ENCODE results near the gene ANKRD26.

ANKRD26 gene

GRCh38 chr10:26997610-26998009 lies 102.7 kb downstream of the ANKRD26 start:
- Histone ChIP-seq H3K4me3 (ENCODE audit: low read depth in 1 of 2, low read length in 2 of 2) (no peak overlapping the region), H3K27ac (ENCODE audit: low read depth, low read length) (no peak overlapping the region)

GRCh38 chr10:26994743-26995142 lies 105.6 kb downstream of the ANKRD26 start:
- no peak overlapping the region for H3K27ac ChIP-seq (ENCODE audit: low read depth, low read length)
- no peaks in the 10 kb centered on the region for H3K36me3 ChIP-seq (ENCODE audit: insufficient read depth, low read length)
- H3K9me3 ChIP-seq (ENCODE audit: low read length), result no peaks in the 10 kb centered on the region

More at GRCh38 chr10:26997610-26998009, 102.7 kb downstream of the ANKRD26 start:
- Histone ChIP-seq H3K36me3 (ENCODE audit: insufficient read depth, low read length) (no peaks in the 10 kb centered on the region), H3K4me1 (ENCODE audit: insufficient read depth, low read length) (no peaks in the 10 kb centered on the region), H3K9ac (ENCODE audit: low read length) (no peak overlapping the region), H3K9me3 (ENCODE audit: low read length) (no peaks in the 10 kb centered on the region), H3K27me3 (ENCODE audit: control insufficient read depth in 1 of 2, insufficient read depth in 2 of 2, low read length in 2 of 2) (no peaks in the 10 kb centered on the region)

DNA sequence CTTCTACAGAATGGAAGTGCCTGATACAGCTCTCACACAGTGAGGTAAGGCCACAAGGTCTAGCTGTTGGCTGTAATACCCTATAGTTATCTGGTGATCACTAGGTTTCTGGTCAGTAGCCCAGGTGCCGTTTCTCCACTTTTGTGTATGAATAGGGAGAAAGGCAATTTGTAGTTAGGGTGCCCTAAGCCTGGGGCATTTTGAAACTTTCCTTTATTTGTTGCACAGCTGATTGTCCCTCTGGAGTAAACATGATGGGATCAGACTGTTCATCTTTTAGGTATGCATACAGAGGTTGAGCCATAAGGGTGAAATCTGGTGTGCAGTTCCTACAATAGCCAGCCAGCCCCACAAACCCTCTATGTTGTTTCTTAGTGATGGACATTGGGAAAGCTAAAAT lies 112.4 kb downstream of the ANKRD26 start:
- H3K4me3 ChIP-seq (ENCODE audit: low read depth in 1 of 2, low read length in 2 of 2), result no peak overlapping the region
- H3K27ac ChIP-seq (ENCODE audit: low read depth, low read length), result no peak overlapping the region
- H3K36me3 ChIP-seq (ENCODE audit: insufficient read depth, low read length), result no peaks in the 10 kb centered on the region
- no peaks in the 10 kb centered on the region for H3K27me3 ChIP-seq (ENCODE audit: control insufficient read depth in 1 of 2, insufficient read depth in 2 of 2, low read length in 2 of 2)
- H3K9me3 ChIP-seq (ENCODE audit: low read length), result no peaks in the 10 kb centered on the region
- no peak overlapping the region for H3K9ac ChIP-seq (ENCODE audit: low read length)
- H3K4me1 ChIP-seq (ENCODE audit: insufficient read depth, low read length), result no peaks in the 10 kb centered on the region

More at GRCh38 chr10:26994743-26995142, 105.6 kb downstream of the ANKRD26 start:
- no peaks in the 10 kb centered on the region for H3K27me3 ChIP-seq (ENCODE audit: control insufficient read depth in 1 of 2, insufficient read depth in 2 of 2, low read length in 2 of 2)
- H3K4me1 ChIP-seq (ENCODE audit: insufficient read depth, low read length), result no peaks in the 10 kb centered on the region
- no peak overlapping the region for H3K9ac ChIP-seq (ENCODE audit: low read length)
- no peak overlapping the region for H3K4me3 ChIP-seq (ENCODE audit: low read depth in 1 of 2, low read length in 2 of 2)

- Histone ChIP-seq H3K9me3 (ENCODE audit: low read length) (no peaks in the 10 kb centered on the region), H3K27me3 (ENCODE audit: control insufficient read depth in 1 of 2, insufficient read depth in 2 of 2, low read length in 2 of 2) (no peaks in the 10 kb centered on the region), H3K36me3 (ENCODE audit: insufficient read depth, low read length) (no peaks in the 10 kb centered on the region), H3K9ac (ENCODE audit: low read length) (no peak overlapping the region), H3K27ac (ENCODE audit: low read depth, low read length) (no peak overlapping the region), H3K4me1 (ENCODE audit: insufficient read depth, low read length) (no peaks in the 10 kb centered on the region), H3K4me3 (ENCODE audit: low read depth in 1 of 2, low read length in 2 of 2) (no peak overlapping the region)
Measured at GRCh38 chr10:26983156-26983555, 117.1 kb downstream of the ANKRD26 start.

DNA sequence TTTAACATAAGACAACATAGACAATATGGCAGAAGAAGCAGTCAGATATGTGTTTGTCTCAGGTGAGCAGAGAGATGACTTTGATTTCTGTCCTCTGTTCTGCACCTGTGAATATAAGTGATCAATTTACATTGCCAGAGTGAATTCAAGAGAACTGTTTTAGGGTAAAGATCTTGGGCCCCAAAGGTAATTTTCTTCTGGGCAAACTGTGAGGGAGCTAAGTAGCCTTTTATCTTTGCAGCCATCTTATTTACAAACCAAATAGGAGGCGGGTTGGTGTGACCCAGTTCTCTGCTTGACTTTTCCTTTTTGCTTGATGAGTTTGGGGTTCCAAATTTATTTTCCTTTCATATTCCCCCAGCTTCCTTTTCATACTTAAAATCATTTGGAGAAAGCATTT lies 118.2 kb downstream of the ANKRD26 start:
- no peaks in the 10 kb centered on the region for H3K4me1 ChIP-seq (ENCODE audit: insufficient read depth, low read length)
- no peaks in the 10 kb centered on the region for H3K9me3 ChIP-seq (ENCODE audit: low read length)
- no peaks in the 10 kb centered on the region for H3K27me3 ChIP-seq (ENCODE audit: control insufficient read depth in 1 of 2, insufficient read depth in 2 of 2, low read length in 2 of 2)
- no peak overlapping the region for H3K4me3 ChIP-seq (ENCODE audit: low read depth in 1 of 2, low read length in 2 of 2)
- H3K9ac ChIP-seq (ENCODE audit: low read length), result no peak overlapping the region
- no peak overlapping the region for H3K27ac ChIP-seq (ENCODE audit: low read depth, low read length)
- no peaks in the 10 kb centered on the region for H3K36me3 ChIP-seq (ENCODE audit: insufficient read depth, low read length)

GRCh38 chr10:26981232-26981824 lies 119.0 kb downstream of the ANKRD26 start:
- Histone ChIP-seq H3K36me3 (ENCODE audit: insufficient read depth, low read length) (no peaks in the 10 kb centered on the region), H3K9me3 (ENCODE audit: low read length) (no peaks in the 10 kb centered on the region), H3K9ac (ENCODE audit: low read length) (no peak overlapping the region), H3K27ac (ENCODE audit: low read depth, low read length) (no peak overlapping the region), H3K27me3 (ENCODE audit: control insufficient read depth in 1 of 2, insufficient read depth in 2 of 2, low read length in 2 of 2) (no peaks in the 10 kb centered on the region), H3K4me3 (ENCODE audit: low read depth in 1 of 2, low read length in 2 of 2) (no peak overlapping the region), H3K4me1 (ENCODE audit: insufficient read depth, low read length) (no peaks in the 10 kb centered on the region)

GRCh38 chr10:26978519-26978918 lies 121.8 kb downstream of the ANKRD26 start:
- Histone ChIP-seq H3K27me3 (ENCODE audit: control insufficient read depth in 1 of 2, insufficient read depth in 2 of 2, low read length in 2 of 2) (no peaks in the 10 kb centered on the region), H3K4me1 (ENCODE audit: insufficient read depth, low read length) (no peaks in the 10 kb centered on the region), H3K4me3 (ENCODE audit: low read depth in 1 of 2, low read length in 2 of 2) (no peak overlapping the region)

DNA sequence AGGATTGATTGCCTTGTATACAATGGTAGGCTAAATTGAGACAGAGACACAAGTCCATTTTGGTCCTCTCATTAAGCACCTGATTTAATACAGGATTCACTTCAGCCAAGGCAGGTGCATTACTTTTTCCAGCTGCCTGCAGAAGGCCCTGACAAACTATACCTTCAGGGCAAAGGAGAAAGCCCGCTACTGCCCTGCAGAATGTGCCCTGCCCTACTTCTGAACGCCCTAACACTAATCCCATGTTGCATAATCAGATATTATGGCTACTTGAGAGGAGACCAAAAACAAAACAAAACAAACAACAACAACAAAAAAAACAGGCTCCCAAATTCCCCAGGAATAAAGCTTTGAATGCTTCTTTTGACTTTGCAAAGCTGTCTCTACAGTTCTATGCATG lies 122.7 kb downstream of the ANKRD26 start:
- Histone ChIP-seq H3K9me3 (ENCODE audit: low read length) (no peaks in the 10 kb centered on the region), H3K27ac (ENCODE audit: low read depth, low read length) (no peak overlapping the region), H3K4me3 (ENCODE audit: low read depth in 1 of 2, low read length in 2 of 2) (no peak overlapping the region), H3K9ac (ENCODE audit: low read length) (no peak overlapping the region), H3K4me1 (ENCODE audit: insufficient read depth, low read length) (no peaks in the 10 kb centered on the region), H3K27me3 (ENCODE audit: control insufficient read depth in 1 of 2, insufficient read depth in 2 of 2, low read length in 2 of 2) (no peaks in the 10 kb centered on the region), H3K36me3 (ENCODE audit: insufficient read depth, low read length) (no peaks in the 10 kb centered on the region)

More at GRCh38 chr10:26978519-26978918, 121.8 kb downstream of the ANKRD26 start:
- H3K9ac ChIP-seq (ENCODE audit: low read length), result no peak overlapping the region
- no peaks in the 10 kb centered on the region for H3K9me3 ChIP-seq (ENCODE audit: low read length)
- no peak overlapping the region for H3K27ac ChIP-seq (ENCODE audit: low read depth, low read length)
- no peaks in the 10 kb centered on the region for H3K36me3 ChIP-seq (ENCODE audit: insufficient read depth, low read length)

- no peaks in the 10 kb centered on the region for H3K9me3 ChIP-seq (ENCODE audit: low read length)
- H3K4me3 ChIP-seq (ENCODE audit: low read depth in 1 of 2, low read length in 2 of 2), result no peak overlapping the region
- no peaks in the 10 kb centered on the region for H3K27me3 ChIP-seq (ENCODE audit: control insufficient read depth in 1 of 2, insufficient read depth in 2 of 2, low read length in 2 of 2)
- no peak overlapping the region for H3K27ac ChIP-seq (ENCODE audit: low read depth, low read length)
- peaks cover 7% of the 10 kb centered on the region for H3K36me3 ChIP-seq (ENCODE audit: insufficient read depth, low read length)
- H3K4me1 ChIP-seq (ENCODE audit: insufficient read depth, low read length), result no peaks in the 10 kb centered on the region
- no peak overlapping the region for H3K9ac ChIP-seq (ENCODE audit: low read length)
Measured at GRCh38 chr10:26970667-26971066, 129.6 kb downstream of the ANKRD26 start.

DNA sequence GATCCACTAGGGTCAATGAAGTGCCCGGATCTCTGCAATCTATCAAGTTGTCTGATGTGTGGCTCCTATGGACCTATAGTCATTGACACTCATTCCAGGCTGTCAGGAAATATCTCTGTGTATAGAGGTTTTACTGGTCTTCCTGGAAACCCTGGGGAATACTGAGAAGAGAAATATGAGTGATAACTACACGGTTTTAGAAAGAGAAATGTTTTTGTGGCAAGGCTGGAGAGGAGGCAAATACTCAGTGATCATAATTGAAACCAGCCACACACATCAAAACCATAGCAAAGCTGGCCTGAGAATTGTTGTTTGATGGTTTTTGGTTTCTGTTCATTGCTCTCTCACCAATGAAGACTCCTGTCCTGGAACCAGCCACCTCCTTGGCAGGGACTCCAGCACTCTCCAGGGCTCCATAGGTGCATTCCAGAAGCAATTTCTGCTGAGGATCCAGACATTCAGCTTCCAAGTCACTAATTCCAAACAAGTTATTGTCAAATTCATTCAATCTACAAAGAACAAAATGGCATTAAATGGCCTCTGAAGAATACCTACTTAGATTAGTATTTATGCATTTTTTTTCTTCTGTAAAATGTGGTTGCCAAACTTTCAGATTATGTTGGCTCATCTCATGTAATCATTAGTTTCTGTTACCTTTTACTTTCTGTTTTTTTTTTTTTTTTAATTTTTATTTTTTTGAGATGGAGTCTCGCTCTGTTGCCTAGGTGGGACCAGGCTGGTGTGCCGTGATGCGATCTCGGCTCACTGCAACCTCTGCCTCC lies 131.0 kb downstream of the ANKRD26 start:
- H3K27ac ChIP-seq (ENCODE audit: low read depth, low read length), result no peak overlapping the region
- no peaks in the 10 kb centered on the region for H3K9me3 ChIP-seq (ENCODE audit: low read length)
- no peaks in the 10 kb centered on the region for H3K4me1 ChIP-seq (ENCODE audit: insufficient read depth, low read length)
- H3K27me3 ChIP-seq (ENCODE audit: control insufficient read depth in 1 of 2, insufficient read depth in 2 of 2, low read length in 2 of 2), result no peaks in the 10 kb centered on the region
- no peak overlapping the region for H3K4me3 ChIP-seq (ENCODE audit: low read depth in 1 of 2, low read length in 2 of 2)
- H3K36me3 ChIP-seq (ENCODE audit: insufficient read depth, low read length), result peaks cover 7% of the 10 kb centered on the region
- H3K9ac ChIP-seq (ENCODE audit: low read length), result no peak overlapping the region

- Histone ChIP-seq H3K27me3 (ENCODE audit: control insufficient read depth in 1 of 2, insufficient read depth in 2 of 2, low read length in 2 of 2) (no peaks in the 10 kb centered on the region), H3K4me3 (ENCODE audit: low read depth in 1 of 2, low read length in 2 of 2) (no peak overlapping the region), H3K27ac (ENCODE audit: low read depth, low read length) (no peak overlapping the region), H3K9me3 (ENCODE audit: low read length) (no peaks in the 10 kb centered on the region), H3K36me3 (ENCODE audit: insufficient read depth, low read length) (peaks cover 7% of the 10 kb centered on the region), H3K9ac (ENCODE audit: low read length) (no peak overlapping the region), H3K4me1 (ENCODE audit: insufficient read depth, low read length) (no peaks in the 10 kb centered on the region)
Measured at GRCh38 chr10:26962835-26963234, 137.5 kb downstream of the ANKRD26 start.

GRCh38 chr10:26960308-26960707 lies 140.0 kb downstream of the ANKRD26 start:
- H3K4me3 ChIP-seq (ENCODE audit: low read depth in 1 of 2, low read length in 2 of 2), result no peak overlapping the region
- no peaks in the 10 kb centered on the region for H3K36me3 ChIP-seq (ENCODE audit: insufficient read depth, low read length)
- no peaks in the 10 kb centered on the region for H3K27me3 ChIP-seq (ENCODE audit: control insufficient read depth in 1 of 2, insufficient read depth in 2 of 2, low read length in 2 of 2)
- H3K27ac ChIP-seq (ENCODE audit: low read depth, low read length), result no peak overlapping the region
- no peaks in the 10 kb centered on the region for H3K9me3 ChIP-seq (ENCODE audit: low read length)
- no peak overlapping the region for H3K9ac ChIP-seq (ENCODE audit: low read length)
- no peaks in the 10 kb centered on the region for H3K4me1 ChIP-seq (ENCODE audit: insufficient read depth, low read length)
